AG04449 (cell line): ENCODE results near the gene CEND1.

Experiments
- CTCF ChIA-PET: fragments of 350-600 bp; formaldehyde crosslinking; extraction: SDS; loops from one replicate; lab custom pipeline; 2021; ENCODE audit warnings: antibody characterized with exemption; lab: Yijun Ruan, JAX
- POLR2A ChIA-PET: fragments of 400-600, 350-600 bp; formaldehyde crosslinking; extraction: SDS; loops from one replicate; lab custom pipeline; 2020; ENCODE audit warnings: antibody characterized with exemption, inconsistent platforms; lab: Yijun Ruan, JAX
- DNase-seq: peaks from one replicate; pipeline ENCODE4 v3.0.0-alpha.2; 2010; ENCODE audit warnings: low read depth, low spot score
- H3K4me3 ChIP-seq: 2 replicates; pipeline ENCODE4 v1.5.1; 2011; ENCODE audit warnings: low read depth, mild to moderate bottlenecking, control low read depth, low read length
- TF ChIP-seq, protein P1 (sequence below): IDR thresholded peaks from one replicate; pipeline ENCODE4 v1.5.1; 2011; ENCODE audit warnings: mild to moderate bottlenecking, moderate library complexity, low read length, control low read depth, inconsistent platforms; ENCODE audit not compliant: insufficient read depth; ENCODE audit errors: missing control alignments

The CEND1 gene

DNA sequence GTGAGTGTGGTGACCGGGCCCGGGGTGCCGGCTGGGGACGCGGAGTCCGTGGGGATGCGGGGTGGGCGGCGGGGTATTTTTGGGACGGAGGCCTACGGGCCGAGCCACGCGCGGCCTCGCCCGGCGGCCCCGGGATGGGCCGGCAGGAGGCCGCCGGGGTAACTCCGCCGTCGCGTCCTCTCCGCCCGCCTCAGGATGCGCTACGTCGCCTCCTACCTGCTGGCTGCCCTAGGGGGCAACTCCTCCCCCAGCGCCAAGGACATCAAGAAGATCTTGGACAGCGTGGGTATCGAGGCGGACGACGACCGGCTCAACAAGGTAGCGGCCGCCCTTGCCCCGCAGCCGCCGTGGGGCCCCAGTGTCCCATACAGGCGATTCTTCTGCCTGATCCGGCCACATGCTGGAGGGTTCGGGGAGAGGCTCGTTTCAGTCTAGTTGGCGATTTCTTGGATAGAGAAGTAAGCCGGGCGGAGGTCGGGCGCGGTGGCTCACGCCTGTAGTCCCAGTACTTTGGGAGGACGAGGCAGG lies 20.2 kb upstream of the CEND1 start:
- H3K4me3 ChIP-seq, result peak overlapping the region; percentile 89
- CTCF ChIA-PET, result no interaction called here
- no peak for DNase-seq
- TF ChIP-seq, protein P1, sequence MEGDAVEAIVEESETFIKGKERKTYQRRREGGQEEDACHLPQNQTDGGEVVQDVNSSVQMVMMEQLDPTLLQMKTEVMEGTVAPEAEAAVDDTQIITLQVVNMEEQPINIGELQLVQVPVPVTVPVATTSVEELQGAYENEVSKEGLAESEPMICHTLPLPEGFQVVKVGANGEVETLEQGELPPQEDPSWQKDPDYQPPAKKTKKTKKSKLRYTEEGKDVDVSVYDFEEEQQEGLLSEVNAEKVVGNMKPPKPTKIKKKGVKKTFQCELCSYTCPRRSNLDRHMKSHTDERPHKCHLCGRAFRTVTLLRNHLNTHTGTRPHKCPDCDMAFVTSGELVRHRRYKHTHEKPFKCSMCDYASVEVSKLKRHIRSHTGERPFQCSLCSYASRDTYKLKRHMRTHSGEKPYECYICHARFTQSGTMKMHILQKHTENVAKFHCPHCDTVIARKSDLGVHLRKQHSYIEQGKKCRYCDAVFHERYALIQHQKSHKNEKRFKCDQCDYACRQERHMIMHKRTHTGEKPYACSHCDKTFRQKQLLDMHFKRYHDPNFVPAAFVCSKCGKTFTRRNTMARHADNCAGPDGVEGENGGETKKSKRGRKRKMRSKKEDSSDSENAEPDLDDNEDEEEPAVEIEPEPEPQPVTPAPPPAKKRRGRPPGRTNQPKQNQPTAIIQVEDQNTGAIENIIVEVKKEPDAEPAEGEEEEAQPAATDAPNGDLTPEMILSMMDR, result no peak
- POLR2A ChIA-PET, result interaction anchor here (0.7 to 1.9 kb wide), 9 partner anchors 9 to 264 kb away, joined by 3 to 35 read pairs (median 4); partner anchors contain the start of genes PNPLA2 and TSPAN4

DNA sequence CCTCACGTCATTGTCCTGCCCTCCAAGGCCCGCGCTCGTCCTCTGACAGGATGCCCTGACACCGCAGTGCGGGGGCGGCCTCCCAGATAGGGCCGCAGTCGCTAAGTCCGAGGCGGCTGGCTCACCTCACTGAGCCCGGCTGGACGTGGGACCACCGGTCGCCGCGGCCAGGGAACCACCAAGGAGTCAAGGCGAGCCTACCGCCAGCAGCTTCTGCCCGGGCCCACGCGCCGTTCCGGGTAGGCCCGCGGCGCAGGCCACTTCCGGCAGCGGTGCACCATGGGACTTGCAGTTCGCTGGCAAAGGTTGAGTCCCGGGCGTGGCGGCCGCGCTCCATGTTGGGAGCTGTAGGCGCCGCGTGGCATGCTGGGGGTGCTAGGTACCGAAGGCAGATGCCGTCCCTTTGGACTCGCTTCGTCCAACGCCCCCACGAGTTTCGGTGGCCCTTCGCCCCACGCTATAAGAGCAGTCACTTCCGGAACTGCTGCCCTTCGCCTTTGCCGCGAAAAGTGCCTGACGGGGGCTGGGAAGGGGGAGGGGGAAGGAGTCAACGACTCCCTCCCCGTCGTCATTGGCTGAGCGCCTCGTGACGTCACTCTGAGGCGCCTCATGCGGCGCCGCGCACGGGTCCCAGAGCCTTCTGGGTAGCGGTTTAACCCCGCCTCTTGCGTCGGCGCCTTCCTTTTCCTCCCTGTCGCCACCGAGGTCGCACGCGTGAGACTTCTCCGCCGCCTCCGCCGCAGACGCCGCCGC lies 19.6 kb upstream of the CEND1 start, which contains the start of gene RPLP2:
Gene RPLP2 (plus strand): TSS at position 681 of the 753 bp plus-strand sequence. CDS start 268 bp downstream, outside the sequence.
- DNase-seq, result peak; percentile 71
- POLR2A ChIA-PET, result interaction anchor here (0.8 to 1.8 kb wide), 9 partner anchors 10 to 263 kb away, joined by 3 to 35 read pairs (median 4); partner anchors contain the start of genes CD151, PNPLA2 and TSPAN4
- TF ChIP-seq, protein P1, result no peak
- peak within 1 kb of the TSS; percentile 89 for H3K4me3 ChIP-seq
- CTCF ChIA-PET, result interaction anchor here (1.1 kb wide), 1 partner anchor 11 kb away, joined by 3 read pairs; no protein-coding TSS in a partner anchor

DNA sequence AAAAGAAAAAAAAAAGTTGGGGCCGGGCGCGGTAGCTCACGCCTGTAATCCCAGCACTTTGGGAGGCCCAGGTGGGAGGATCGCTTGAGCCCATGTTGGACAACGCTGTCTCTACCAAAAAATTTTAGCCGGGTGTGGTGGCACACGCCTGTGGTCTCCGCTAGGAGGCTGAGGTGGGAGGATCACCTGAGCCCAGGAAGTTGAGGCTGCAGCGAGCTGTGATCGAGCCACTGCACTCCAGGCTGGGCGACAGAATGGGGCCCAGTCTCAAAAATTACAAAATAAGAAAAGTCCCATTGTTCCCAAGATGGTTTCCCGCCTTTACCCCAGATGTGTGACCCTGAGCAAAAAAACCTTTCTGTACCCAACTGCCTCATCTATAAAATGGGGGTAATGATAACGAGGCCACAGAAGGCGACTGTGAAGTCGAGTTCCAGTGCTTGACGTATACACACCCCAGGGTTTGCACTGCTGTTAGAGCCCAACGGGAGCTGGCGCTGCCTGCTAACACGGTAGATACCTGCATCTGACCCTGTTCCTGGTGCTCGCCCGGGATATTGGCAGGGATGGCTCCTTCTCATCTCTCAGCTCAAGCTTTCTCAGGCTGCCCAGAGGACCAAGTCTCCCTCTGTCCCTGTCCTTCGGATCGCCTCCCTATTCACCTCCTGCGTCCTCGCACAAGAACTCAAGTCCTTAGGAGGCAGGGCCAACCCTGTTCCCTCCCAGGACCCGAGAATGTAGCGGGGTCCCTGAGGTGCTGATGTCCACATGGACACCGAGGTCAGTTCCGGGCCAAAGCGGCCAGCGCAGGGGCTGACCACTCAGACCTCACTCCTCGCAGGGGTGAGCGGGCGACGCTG lies 18.8 kb upstream of the CEND1 start:
- POLR2A ChIA-PET, result interaction anchor here (0.8 to 1.8 kb wide), 9 partner anchors 10 to 263 kb away, joined by 3 to 35 read pairs (median 4); partner anchors contain the start of genes CD151, PNPLA2 and TSPAN4
- TF ChIP-seq, protein P1, result no peak
- DNase-seq, result no peak
- CTCF ChIA-PET, result interaction anchor here (1.1 kb wide), 1 partner anchor 10 kb away, joined by 3 read pairs; no protein-coding TSS in a partner anchor
- H3K4me3 ChIP-seq, result peak overlapping the region; percentile 89

DNA sequence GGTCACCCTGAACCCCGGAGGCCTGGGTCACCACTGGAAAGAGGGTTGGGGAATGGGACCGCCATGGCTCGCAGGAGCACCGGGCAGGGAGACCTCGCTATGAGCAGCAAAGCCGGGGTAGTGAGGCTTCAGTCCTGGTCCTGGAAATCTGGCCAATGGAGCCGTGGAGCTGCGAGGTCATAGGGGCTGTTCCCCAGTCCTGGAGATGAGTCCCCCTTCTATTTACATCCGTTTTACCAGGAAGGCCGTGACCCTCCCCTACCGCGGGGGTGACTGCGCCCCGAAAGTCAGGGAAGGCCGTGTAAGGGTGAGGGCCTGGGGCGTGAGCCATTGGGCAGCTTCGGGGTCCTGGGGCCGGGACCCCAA lies 14.7 kb upstream of the CEND1 start:
- CTCF ChIA-PET, result no interaction called here
- DNase-seq, result no peak
- POLR2A ChIA-PET, result interaction anchor here (0.5 to 1.9 kb wide), 3 partner anchors 9 to 39 kb away, joined by 3 to 11 read pairs (median 6); partner anchors contain the start of gene PNPLA2
- TF ChIP-seq, protein P1, result no peak
- H3K4me3 ChIP-seq, result peak overlapping the region; percentile 63

DNA sequence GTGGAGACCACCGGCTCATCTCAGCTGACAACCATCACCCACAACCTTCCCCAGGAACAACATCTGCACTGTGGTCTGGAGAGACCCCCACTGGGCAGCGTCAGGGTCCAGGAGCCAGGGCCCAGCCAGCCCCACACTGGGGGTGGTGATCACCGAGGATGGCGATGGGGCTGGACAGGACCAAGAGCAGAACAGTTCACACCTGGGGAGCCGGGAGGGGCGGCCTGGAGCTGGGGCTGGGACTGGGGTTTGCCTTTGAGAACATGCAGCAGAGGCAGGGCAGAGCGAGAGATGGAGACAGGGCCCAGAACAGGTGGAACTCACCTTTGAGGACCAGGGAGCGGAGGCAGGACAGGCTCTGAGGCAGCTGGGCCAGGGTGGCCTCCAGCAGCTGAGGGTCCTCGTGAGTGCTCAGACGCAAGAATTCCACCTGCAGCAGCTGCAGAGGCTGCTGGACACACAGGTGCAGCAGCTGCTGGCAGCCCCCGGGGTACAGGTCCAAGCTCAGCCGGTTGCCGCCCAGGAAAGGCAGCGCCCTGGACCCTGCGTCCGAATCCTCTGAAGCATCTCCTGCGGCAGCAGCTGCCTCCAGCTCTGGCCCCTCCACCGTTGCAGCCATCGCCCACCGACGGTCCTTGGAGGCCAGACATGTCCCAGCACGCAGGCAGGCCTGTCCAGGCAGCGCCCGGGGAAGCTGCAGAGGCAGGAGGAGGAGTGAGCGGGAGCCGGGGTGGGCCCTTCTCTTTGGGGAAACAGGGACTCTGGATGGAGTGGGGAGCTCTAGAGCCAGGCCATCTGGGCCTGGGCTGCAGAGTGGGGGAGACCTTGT lies 14.1 kb upstream of the CEND1 start:
- peak overlapping the region; percentile 63 for H3K4me3 ChIP-seq
- ChIA-PET POLR2A (interaction anchor here (0.5 to 1.3 kb wide), 2 partner anchors 8 to 39 kb away, joined by 3 to 11 read pairs; no protein-coding TSS in a partner anchor), CTCF (no interaction called here)
- DNase-seq, result no peak
- TF ChIP-seq, protein P1, result no peak
